HG03439 (cell line): Measurements from ENCODE around the gene COQ9.
"Not testable (repeated sequence)": the region's sequence is repeated elsewhere in the genome, so short reads cannot be mapped to it uniquely, and the experiment has no call there.

Source experiments
- ATAC-seq: cut with Tn5 transposase; IDR thresholded peaks from one replicate; pipeline ENCODE4 v1.9.1; 2021; ENCODE audit warnings: mild to moderate bottlenecking, moderate library complexity; ENCODE audit not compliant: unreplicated experiment

The COQ9 gene

GRCh38 chr16:57426356-57426755 lies 20.9 kb upstream of the COQ9 start:
- ATAC-seq, result no peak

- no peak for ATAC-seq
Measured at GRCh38 chr16:57427307-57427706, 20.0 kb upstream of the COQ9 start.

GRCh38 chr16:57427824-57428223 lies 19.5 kb upstream of the COQ9 start:
- no peak for ATAC-seq

- no peak for ATAC-seq
Measured at GRCh38 chr16:57430955-57431354, 16.3 kb upstream of the COQ9 start.

GRCh38 chr16:57432505-57432904 lies 14.8 kb upstream of the COQ9 start:
- ATAC-seq, result no peak

GRCh38 chr16:57432989-57433388 lies 14.3 kb upstream of the COQ9 start:
- no peak for ATAC-seq

- ATAC-seq, result no peak
Measured at GRCh38 chr16:57434003-57434402, 13.3 kb upstream of the COQ9 start.

- ATAC-seq, result no peak
Measured at GRCh38 chr16:57435838-57436237, 11.4 kb upstream of the COQ9 start.

- not testable (repeated sequence) for ATAC-seq
Measured at GRCh38 chr16:57439947-57440346, 7.3 kb upstream of the COQ9 start.

GRCh38 chr16:57440551-57440950 lies 6.7 kb upstream of the COQ9 start:
- ATAC-seq, result not testable (repeated sequence)

- no peak for ATAC-seq
Measured at GRCh38 chr16:57444711-57445110, 2.6 kb upstream of the COQ9 start.

- ATAC-seq, result no peak
Measured at GRCh38 chr16:57445510-57445909, 1.8 kb upstream of the COQ9 start.

- ATAC-seq, result peak; percentile 34
Measured at GRCh38 chr16:57446531-57447185, 621 bp upstream of the COQ9 start.

GRCh38 chr16:57452021-57452420 lies 4.7 kb downstream of the COQ9 start:
- no peak for ATAC-seq

GRCh38 chr16:57462209-57462977 lies 15.1 kb downstream of the COQ9 start, which contains the start of gene POLR2C:
Gene POLR2C (plus strand): TSS chr16:57462679. CDS start chr16:57462725, 46 bp downstream.
- ATAC-seq, result peak; percentile 71

- ATAC-seq, result peak; percentile 26
Measured at GRCh38 chr16:57462978-57463362, 15.7 kb downstream of the COQ9 start.

GRCh38 chr16:57464523-57464922 lies 17.2 kb downstream of the COQ9 start:
- no peak for ATAC-seq

- ATAC-seq, result no peak
Measured at GRCh38 chr16:57468346-57468745, 21.1 kb downstream of the COQ9 start.

- no peak for ATAC-seq
Measured at GRCh38 chr16:57469046-57469445, 21.8 kb downstream of the COQ9 start.

GRCh38 chr16:57469917-57470470 lies 22.7 kb downstream of the COQ9 start:
- no peak for ATAC-seq

- no peak for ATAC-seq
Measured at GRCh38 chr16:57470711-57471110, 23.4 kb downstream of the COQ9 start.

GRCh38 chr16:57471209-57471608 lies 23.9 kb downstream of the COQ9 start:
- no peak for ATAC-seq
